Keratinocyte (primary cell): Measurements from ENCODE around the gene C1orf122. TPM values are rescaled to one million over a fixed set of nuclear protein-coding genes. Genes with fewer than 3 reads are reported as not detected.

Experiments used
- DNase-seq: peaks from one replicate; pipeline ENCODE4 v3.0.0-alpha.2; 2011; ENCODE audit warnings: low read depth, missing footprints, low spot score
- FAIRE-seq: peaks from 2 replicates; lab custom pipeline; 2011; peaks lifted over from hg19 to GRCh38; lab: Jason Lieb, UNC
- H2AFZ ChIP-seq: 2 replicates; pipeline ENCODE4 v1.6.0; 2012; ENCODE audit warnings: low read length, control low read depth, inconsistent platforms; ENCODE audit not compliant: control insufficient read depth
- H3K27ac ChIP-seq: 2 replicates; pipeline ENCODE4 v1.5.1; 2011; ENCODE audit warnings: low read length; ENCODE audit not compliant: control insufficient read depth, insufficient read depth
- H3K27me3 ChIP-seq: 3 replicates; pipeline ENCODE4 v1.6.0; 2011; ENCODE audit warnings: low read length; ENCODE audit not compliant: control insufficient read depth, insufficient read depth; ENCODE audit errors: extremely low read depth
- H3K36me3 ChIP-seq, 2 experiments: 2 replicates in 1 of 2; 3 replicates in 1 of 2; pipeline ENCODE4 v1.5.1; 2011; ENCODE audit warnings: low read length in 2 of 2, mild to moderate bottlenecking in 1 of 2; ENCODE audit not compliant: control insufficient read depth in 2 of 2, insufficient read depth in 2 of 2; ENCODE audit errors: extremely low read depth in 1 of 2
- H3K4me1 ChIP-seq: 3 replicates; pipeline ENCODE4 v1.5.1; 2011; ENCODE audit warnings: low read length; ENCODE audit not compliant: control insufficient read depth, insufficient read depth; ENCODE audit errors: extremely low read depth
- H3K4me2 ChIP-seq: 3 replicates; pipeline ENCODE4 v1.6.0; 2011; ENCODE audit warnings: low read depth, low read length; ENCODE audit not compliant: control insufficient read depth, insufficient read depth; ENCODE audit errors: extremely low read depth
- H3K4me3 ChIP-seq, 3 experiments: fragments of 200-600 bp in 1 of 3; sonication (generic) in 1 of 3; 2 replicates in 2 of 3; 3 replicates in 1 of 3; pipeline ENCODE4 v1.5.1; 2011 to 2016; ENCODE audit warnings: low read length in 3 of 3, mild to moderate bottlenecking in 3 of 3, control low read depth in 2 of 3, inconsistent platforms in 1 of 3, low read depth in 1 of 3, mixed read lengths in 1 of 3, mixed run types in 1 of 3, moderate library complexity in 1 of 3; ENCODE audit not compliant: control insufficient read depth in 2 of 3, insufficient read depth in 2 of 3; ENCODE audit errors: extremely low read depth in 1 of 3
- H3K79me2 ChIP-seq: 2 replicates; pipeline ENCODE4 v1.6.0; 2012; ENCODE audit warnings: low read length; ENCODE audit not compliant: control insufficient read depth, insufficient read depth
- H3K9ac ChIP-seq: 3 replicates; pipeline ENCODE4 v1.6.0; 2011; ENCODE audit warnings: low read length; ENCODE audit not compliant: control insufficient read depth, insufficient read depth; ENCODE audit errors: extremely low read depth
- H3K9me1 ChIP-seq: 3 replicates; pipeline ENCODE4 v1.6.0; 2011; ENCODE audit warnings: low read length; ENCODE audit not compliant: control insufficient read depth, insufficient read depth; ENCODE audit errors: extremely low read depth
- H3K9me3 ChIP-seq: 2 replicates; pipeline ENCODE4 v1.5.1; 2012; ENCODE audit warnings: low read depth, low read length; ENCODE audit not compliant: control insufficient read depth
- H4K20me1 ChIP-seq: 3 replicates; pipeline ENCODE4 v1.6.0; 2011; ENCODE audit warnings: low read length; ENCODE audit not compliant: control insufficient read depth, insufficient read depth; ENCODE audit errors: extremely low read depth
- CTCF ChIP-seq, 3 experiments: IDR thresholded peaks in 1 of 3; conservative IDR thresholded peaks in 1 of 3; optimal IDR thresholded peaks in 1 of 3; 2 replicates in 2 of 3; 3 replicates in 1 of 3; pipeline versions ENCODE3 to v1.5.1; 2011; ENCODE audit warnings: low read length in 3 of 3, mild to moderate bottlenecking in 3 of 3, moderate library complexity in 2 of 3, control low read depth in 1 of 3, inconsistent platforms in 1 of 3; ENCODE audit not compliant: insufficient read depth in 2 of 3; ENCODE audit errors: extremely low read depth in 1 of 3
- EZH2 ChIP-seq: IDR thresholded peaks from one replicate; pipeline ENCODE4 v1.6.1; 2012; ENCODE audit warnings: inconsistent platforms, mild to moderate bottlenecking, low read length, moderate library complexity
- dilution Hi-C: fragments of 300-500 bp; cut with MboI; formaldehyde crosslinking; loops from one replicate; pipeline ENCODE4 v1.7.0; 2020; ENCODE audit warnings: low sequenced_read_pairs; ENCODE audit not compliant: extremely low pct_ligation_motif_present
- polyA plus RNA-seq, 5 experiments: library from polyadenylated mRNA; depleted of rRNA in 3 of 5; stranded (reverse) in 3 of 5; stranded (forward) in 1 of 5; unstranded in 1 of 5; fragments of >200 nt; gene quantifications; 1 replicate in 1 of 5; 2 replicates in 3 of 5; 3 replicates in 1 of 5; pipeline versions ENCODE4 v1.2.1 to v1.2.3, GENCODE V29; 2011 to 2012; ENCODE audit warnings: missing spikeins in 2 of 5, low read depth in 1 of 5, low replicate concordance in 1 of 5

C1orf122 gene
- polyA plus RNA-seq, 1 donor (not counting 4 experiments of a cell fraction or from before 2014, with no cell fraction given): 25.8 TPM

- no peak for TF ChIP-seq EZH2
- TF ChIP-seq CTCF (optimal IDR thresholded peaks at IDR 0.05 in 1 of 3, IDR thresholded peaks at IDR 0.05 in 1 of 3, conservative IDR thresholded peaks at IDR 0.05 in 1 of 3; ENCODE audit: extremely low read depth in 1 of 3, insufficient read depth in 2 of 3, low read length in 3 of 3): no peak
- Histone ChIP-seq H3K4me3 (no peak overlapping the region), H4K20me1 (no peaks in the 10 kb centered on the region), H3K36me3 (no peaks in the 10 kb centered on the region), H3K4me2 (no peak overlapping the region), H3K79me2 (no peaks in the 10 kb centered on the region), H3K4me1 (no peaks in the 10 kb centered on the region), H3K9me1 (no peaks in the 10 kb centered on the region), H3K9me3 (no peaks in the 10 kb centered on the region), H3K27me3 (peaks cover 63% of the 10 kb centered on the region), H3K27ac (no peak overlapping the region), H2AFZ (no peak overlapping the region), H3K9ac (no peak overlapping the region)
- FAIRE-seq (no peak), DNase-seq (no peak)
- dilution Hi-C loops: no loop called here
These were observed 43.7 kb upstream of the C1orf122 start for GRCh38 chr1:37763791-37764413.

GRCh38 chr1:37764414-37764825, 43.2 kb upstream of the C1orf122 start:
- dilution Hi-C loops: no loop called here
- no peak for FAIRE-seq

More at GRCh38 chr1:37764414-37764825, 43.2 kb upstream of the C1orf122 start:
- Histone ChIP-seq H3K79me2 (no peaks in the 10 kb centered on the region), H3K9me3 (no peaks in the 10 kb centered on the region), H3K9me1 (no peaks in the 10 kb centered on the region), H3K9ac (no peak overlapping the region), H3K4me1 (no peaks in the 10 kb centered on the region), H2AFZ (no peak overlapping the region), H4K20me1 (no peaks in the 10 kb centered on the region), H3K36me3 (no peaks in the 10 kb centered on the region), H3K4me2 (no peak overlapping the region), H3K27ac (no peak overlapping the region), H3K4me3 (no peak overlapping the region), H3K27me3 (peaks cover 66% of the 10 kb centered on the region)
- DNase-seq: no peak
- TF ChIP-seq EZH2 (peak; percentile 56), CTCF (optimal IDR thresholded peaks at IDR 0.05 in 1 of 3, IDR thresholded peaks at IDR 0.05 in 1 of 3, conservative IDR thresholded peaks at IDR 0.05 in 1 of 3; ENCODE audit: extremely low read depth in 1 of 3, insufficient read depth in 2 of 3, low read length in 3 of 3) (no peak)
